Heart left ventricle (tissue), 16 donors: Measurements from ENCODE around the gene SCUBE3. TPM values are rescaled to one million over a fixed set of nuclear protein-coding genes. Genes with fewer than 3 reads are reported as not detected.

Source experiments
- ATAC-seq, 4 donors: fragments of 200-7000 bp; cut with Tn5 transposase; one replicate each; pipeline ENCODE4 v1.9.1; 2020 to 2022; ENCODE audit warnings: moderate library complexity in 4 of 4, mild to moderate bottlenecking in 3 of 4, moderate number of reproducible peaks in 1 of 4
- DNase-seq, 5 donors: peaks; one replicate each; pipeline ENCODE4 v3.0.0-alpha.2; 2020
- H3K27ac ChIP-seq, 12 donors: fragments of 200-600 bp; sonication (generic) in 4 of 12; one replicate each; pipeline versions ENCODE4 v1.5.0 to v1.8.0; 2016 to 2022; ENCODE audit warnings: mild to moderate bottlenecking in 2 of 12
- H3K27me3 ChIP-seq, 9 donors: fragments of 200-600 bp; sonication (generic) in 2 of 9; one replicate each; pipeline versions ENCODE4 v1.5.1 to v1.8.0; 2016 to 2022; ENCODE audit warnings: mild to moderate bottlenecking in 3 of 9
- H3K36me3 ChIP-seq, 9 donors: fragments of 200-600 bp; sonication (generic) in 2 of 9; one replicate each; pipeline versions ENCODE4 v1.5.0 to v1.8.0; 2018 to 2022; ENCODE audit warnings: mild to moderate bottlenecking in 2 of 9
- H3K4me1 ChIP-seq, 12 donors: fragments of 200-600 bp; sonication (generic) in 4 of 12; one replicate each; pipeline versions ENCODE4 v1.5.0 to v1.8.0; 2016 to 2022; ENCODE audit warnings: mild to moderate bottlenecking in 3 of 12
- H3K4me3 ChIP-seq, 12 donors: fragments of 200-600 bp; sonication (generic) in 4 of 12; one replicate each; pipeline versions ENCODE4 v1.5.0 to v1.8.0; 2017 to 2022; ENCODE audit warnings: mild to moderate bottlenecking in 9 of 12, moderate library complexity in 4 of 12
- H3K9me3 ChIP-seq, 12 donors: fragments of 200-600 bp; sonication (generic) in 4 of 12; one replicate each; pipeline versions ENCODE4 v1.5.0 to v1.8.0; 2016 to 2022; ENCODE audit warnings: mild to moderate bottlenecking in 1 of 12
- CTCF ChIP-seq, 12 donors: fragments of 200-600 bp; sonication (generic) in 4 of 12; IDR thresholded peaks; one replicate each; pipeline versions ENCODE4 v1.5.0 to v1.8.0; 2018 to 2022; ENCODE audit warnings: antibody characterized with exemption in 12 of 12, mild to moderate bottlenecking in 5 of 12
- POLR2A ChIP-seq, 2 donors: fragments of 450-650 bp; IDR thresholded peaks; one replicate each; pipeline ENCODE4 v1.6.1; 2017; ENCODE audit warnings: antibody characterized with exemption in 2 of 2, mild to moderate bottlenecking in 2 of 2, moderate library complexity in 2 of 2
- WGBS, 4 donors: extraction: QIAGEN DNeasy Blood & Tissue Kit in 2 of 4; methylation state at CpG; one replicate each; pipeline versions ENCODE4 v1.1.5 to v1.1.7; 2013 to 2018; 5-methylcytosine and 5-hydroxymethylcytosine counted together
- intact Hi-C, 10 donors: fragments of 100-400 bp; cut with DNase I; formaldehyde crosslinking; loops; one replicate each; pipeline versions ENCODE4 v1.11.1 to v1.14.2; 2022
- polyA plus RNA-seq, 2 donors: library from polyadenylated mRNA; stranded (reverse); fragments of 200-250 nt; gene quantifications; one replicate each; pipeline ENCODE4 v1.2.3, GENCODE V29; 2013
- total RNA-seq, 9 donors: library from RNA; depleted of rRNA in 2 of 9; stranded (reverse); fragments of >200 nt in 2 of 9; fragmentation: NEBNext Ultra II Directional in 3 of 9; extraction: Animal tissue kit (Norgen Biotek cat#: 25700) in 3 of 9; gene quantifications; one replicate each; pipeline versions ENCODE4 v1.1.0 to v1.2.4, GENCODE V29; 2016 to 2023
- donor health status: ischemic (EF 13 %, LVEDD 7.1; RV severe dilation, severe dysfunction).
- donor health status: healthy with polysubstance abuse.
- donor health status: DM: no; HTN: yes; CAD: no.
- donor health status: DM: no; HTN: no; CAD: no.
- donor health status: ischemic (EF 25% LVEDD 6.9; RV normal size, moderate dysfunction).
- donor health status: ischemic (EF 25% LVEDD 5.7; RV mildly dilated, moderate dysfunction).
- donor health status: healthy.
- donor health status: DM: yes; HTN: yes; CAD: no.
- donor health status: ischemic (EF 35%, LVEDD 5.7; RV mildly dilated, moderate dysfunction).
- donor health status: nonischemic (EF 11% LVEDD 7.7; RV severe dilation, severe dysfunction).
- donor health status: DM: yes; HTN: yes; CAD: no.
- donor health status: PGD.
- donor health status: ischemic (EF 29% LVEDD 5.4; RV normal size, mild dysfunction).
- donor health status: nonischemic (EF 23%, LVEDD 6.1; RV moderate dilation, normal function).

Gene SCUBE3
- total and polyA plus RNA-seq, 11 donors = 0.61 to 18.7 (median 4.3) TPM

DNA sequence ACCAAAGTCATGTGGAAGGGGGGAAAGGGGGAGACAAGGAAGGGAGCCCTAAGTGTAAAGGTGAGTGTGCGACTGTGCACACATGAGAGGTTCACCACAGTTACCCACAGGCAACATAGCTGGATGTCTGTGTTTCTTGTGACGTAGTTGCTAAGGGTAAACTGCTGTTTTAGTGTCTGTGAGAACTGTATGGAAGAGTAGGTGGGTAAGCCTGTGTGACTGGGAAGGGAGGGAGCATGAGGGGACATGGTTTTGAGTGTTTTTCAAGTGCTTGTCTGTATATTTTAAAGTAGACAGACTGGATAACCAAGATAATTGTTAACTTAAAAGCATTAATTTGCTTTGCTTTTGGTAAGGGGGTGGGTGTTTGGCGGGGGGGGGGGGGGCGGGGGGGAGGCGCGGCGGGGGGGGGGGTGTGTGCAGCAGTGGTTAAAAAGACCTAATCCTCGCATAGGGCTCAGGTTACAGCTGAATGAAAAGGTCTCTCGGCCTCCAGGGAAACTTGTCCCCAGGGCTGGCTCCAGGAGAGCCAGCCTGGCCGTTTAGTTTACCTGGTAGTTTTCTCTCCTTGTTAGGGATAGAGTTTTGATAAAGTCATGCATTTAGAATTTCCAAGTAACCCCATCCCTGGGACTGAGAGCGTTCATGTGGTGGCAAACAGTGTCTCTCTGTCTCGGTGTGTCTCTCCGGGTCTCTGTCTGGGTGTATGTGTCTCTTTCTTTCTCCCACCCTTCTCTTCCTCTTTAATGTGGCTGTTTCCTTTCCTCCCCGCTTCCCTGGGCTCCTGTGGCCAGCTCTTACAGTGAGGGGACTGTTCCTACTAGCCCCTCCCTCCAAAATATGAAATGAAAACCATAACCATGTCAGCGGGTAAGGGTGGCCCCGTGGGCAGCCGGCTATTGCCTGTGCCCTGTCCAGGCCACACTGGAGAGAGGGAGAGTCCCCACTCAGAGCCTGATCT, 3.4 kb downstream of the SCUBE3 start:
- intact Hi-C loops = no loop called here
- Histone ChIP-seq H3K27ac (peak overlapping the region in 5 of 12 donors; percentile 2 to 74 (median 39)), H3K36me3 (no peaks in the 10 kb centered on the region), H3K4me3 (no peak overlapping the region), H3K9me3 (no peaks in the 10 kb centered on the region), H3K4me1 (peaks cover 0 to 86% (median 17%) of the 10 kb centered on the region in 12 donors), H3K27me3 (peaks cover 0 to 45% (median 13%) of the 10 kb centered on the region in 9 donors)
- ATAC-seq (no peak), DNase-seq (no peak)
- TF ChIP-seq POLR2A (IDR thresholded peaks at IDR 0.05) = no peak
- TF ChIP-seq CTCF (IDR thresholded peaks at IDR 0.05) = no peak
- 41 to 49% (median 45%) methylated on average over 12 to 16 of the region's 17 CpGs for WGBS, 4 donors

GRCh38 chr6:35218021-35218420, 4.3 kb downstream of the SCUBE3 start:
- no peak for DNase-seq
- H3K9me3 ChIP-seq = no peaks in the 10 kb centered on the region
- H3K27ac ChIP-seq = peak overlapping the region in 4 of 12 donors; percentile 2 to 74 (median 27)
- H3K27me3 ChIP-seq = peaks cover 0 to 37% (median 13%) of the 10 kb centered on the region in 9 donors
- 49 to 59% (median 54%) methylated on average over 4 of the region's 4 CpGs for WGBS, 4 donors
- H3K36me3 ChIP-seq = no peaks in the 10 kb centered on the region
- intact Hi-C loops = loop anchor here in 1 of 10 donors (2.0 kb wide), 1 partner anchor 21 kb away; no protein-coding TSS in a partner anchor
- no peak for ATAC-seq
- peaks cover 0 to 93% (median 17%) of the 10 kb centered on the region in 12 donors for H3K4me1 ChIP-seq
- H3K4me3 ChIP-seq = no peak overlapping the region
- TF ChIP-seq CTCF (IDR thresholded peaks at IDR 0.05) = no peak
- TF ChIP-seq POLR2A (IDR thresholded peaks at IDR 0.05) = no peak

GRCh38 chr6:35218456-35218855, 4.7 kb downstream of the SCUBE3 start:
- Histone ChIP-seq H3K36me3 (no peaks in the 10 kb centered on the region), H3K9me3 (no peaks in the 10 kb centered on the region), H3K27me3 (peaks cover 0 to 33% (median 8%) of the 10 kb centered on the region in 9 donors), H3K4me3 (no peak overlapping the region), H3K27ac (peak overlapping the region in 2 of 12 donors; percentile 15 to 74), H3K4me1 (peaks cover 0 to 93% (median 15%) of the 10 kb centered on the region in 12 donors)
- no peak for DNase-seq
- TF ChIP-seq POLR2A (IDR thresholded peaks at IDR 0.05) (no peak), CTCF (IDR thresholded peaks at IDR 0.05) (no peak)
- ATAC-seq = no peak
- intact Hi-C loops = loop anchor here in 1 of 10 donors (2.0 kb wide), 1 partner anchor 20 kb away; no protein-coding TSS in a partner anchor
- 66 to 77% (median 70%) methylated on average over 2 to 4 of the region's 4 CpGs for WGBS, 4 donors
